Activated CD4-positive, alpha-beta T cell treated with anti-CD3 and anti-CD28 coated beads for 1 hour (primary cell): ENCODE data around the gene FAM118B.
"Not testable (repeated sequence)": the region's sequence is repeated elsewhere in the genome, so short reads cannot be mapped to it uniquely, and the experiment has no call there.

ENCODE experiments used
- DNase-seq: peaks from one replicate; pipeline ENCODE4 v3.0.0-alpha.2; 2020

Gene FAM118B

DNA sequence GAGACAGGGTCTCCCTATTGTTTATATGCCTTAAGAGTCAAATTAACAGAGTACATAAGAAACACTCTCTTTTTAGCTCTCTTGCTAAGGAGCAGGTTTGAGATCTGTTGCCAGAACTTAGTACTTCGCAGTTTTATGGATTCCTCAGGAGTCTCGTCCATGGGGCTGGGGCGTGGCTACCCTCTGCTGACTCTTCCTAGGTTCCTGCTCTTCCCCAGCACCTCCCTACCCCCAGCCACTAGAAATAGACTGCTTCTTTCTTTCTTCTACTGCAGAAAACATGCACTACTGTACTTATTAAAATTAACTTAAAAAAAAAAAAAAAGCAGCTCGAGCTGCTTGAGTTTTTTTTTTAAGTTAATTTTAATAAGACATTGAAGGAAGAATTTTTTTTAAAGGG lies 8.0 kb downstream of the FAM118B start:
- DNase-seq, result no peak

DNA sequence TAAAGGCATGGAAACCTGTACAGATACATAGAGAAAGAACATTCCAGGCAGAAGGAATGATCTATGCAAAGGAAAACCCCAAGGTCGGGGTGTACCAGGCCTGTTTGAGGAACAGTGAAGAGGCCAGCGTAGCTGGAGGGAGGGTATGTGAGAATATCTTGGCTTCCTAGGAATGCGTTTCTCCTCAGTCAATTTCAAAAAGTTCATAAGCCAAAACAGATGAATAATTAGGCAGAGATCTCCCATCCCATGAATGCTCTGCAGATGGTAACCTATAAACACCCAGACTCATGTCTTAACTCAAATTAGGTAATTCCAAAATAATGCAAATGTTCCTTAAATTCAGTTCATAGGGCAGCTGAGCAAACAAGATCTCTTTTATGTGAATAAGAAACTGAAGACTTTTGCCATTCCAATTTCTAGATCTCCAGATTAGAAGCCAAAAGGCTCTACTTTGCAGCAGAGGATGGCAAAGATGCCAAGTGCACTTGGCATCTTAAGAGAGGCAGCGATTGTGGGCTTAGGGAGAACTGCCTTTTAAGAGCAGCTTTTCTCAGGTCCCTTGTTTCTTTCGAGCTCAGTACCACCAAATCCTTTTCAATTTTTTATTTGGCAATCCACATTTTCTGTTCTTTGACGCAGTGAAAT lies 13.2 kb downstream of the FAM118B start:
- DNase-seq, result no peak

DNA sequence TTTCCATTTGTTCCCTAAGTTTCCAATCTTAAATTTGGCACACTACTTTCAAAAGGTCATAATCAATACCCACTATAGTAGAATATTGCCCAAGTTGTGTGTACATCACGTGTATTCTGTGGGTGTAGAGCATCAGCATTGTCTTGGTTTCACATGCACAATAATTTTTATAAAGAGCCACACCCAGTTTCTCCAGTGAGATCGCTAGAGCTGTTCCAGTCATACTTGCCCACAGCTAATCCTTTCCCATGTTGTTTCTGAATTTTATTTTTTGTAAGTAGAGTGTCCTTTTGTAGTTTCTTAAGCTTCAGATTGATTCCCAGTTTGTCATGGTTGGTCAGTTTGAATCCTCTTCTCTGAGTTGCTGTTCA lies 13.7 kb downstream of the FAM118B start:
- no peak for DNase-seq

DNA sequence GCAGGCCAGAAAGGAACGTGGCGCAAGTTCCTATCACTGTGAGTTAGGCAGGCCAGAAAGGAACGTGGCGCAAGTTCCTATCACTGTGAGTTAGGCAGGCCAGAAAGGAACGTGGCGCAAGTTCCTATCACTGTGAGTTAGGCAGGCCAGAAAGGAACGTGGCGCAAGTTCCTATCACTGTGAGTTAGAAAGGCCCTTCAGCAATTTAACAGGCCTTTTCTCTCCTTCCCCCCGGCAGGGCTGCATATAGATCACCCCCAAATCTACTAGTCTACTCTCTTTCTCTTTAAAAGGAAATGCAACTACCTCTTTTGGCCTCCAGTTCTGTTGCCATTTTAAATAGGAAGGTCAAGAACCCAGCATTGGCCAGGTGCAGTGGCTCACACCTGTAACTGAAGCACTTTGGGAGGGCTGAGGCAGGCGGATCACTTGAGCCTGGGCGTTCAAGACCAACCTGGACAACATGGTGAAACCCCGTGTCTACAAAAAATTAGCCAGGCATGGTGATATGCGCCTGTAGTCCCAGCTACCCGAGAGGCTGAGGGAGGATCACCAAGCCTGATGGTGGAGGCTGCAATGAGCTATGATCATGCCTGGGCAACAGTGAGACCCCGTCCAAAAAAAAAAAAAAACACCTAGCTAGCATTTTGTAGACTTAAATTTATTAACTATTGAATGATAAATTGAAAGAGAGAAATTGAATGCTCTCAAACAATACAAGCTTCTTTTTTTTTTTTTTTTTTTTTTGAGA lies 14.9 kb downstream of the FAM118B start:
- DNase-seq, result no peak

DNA sequence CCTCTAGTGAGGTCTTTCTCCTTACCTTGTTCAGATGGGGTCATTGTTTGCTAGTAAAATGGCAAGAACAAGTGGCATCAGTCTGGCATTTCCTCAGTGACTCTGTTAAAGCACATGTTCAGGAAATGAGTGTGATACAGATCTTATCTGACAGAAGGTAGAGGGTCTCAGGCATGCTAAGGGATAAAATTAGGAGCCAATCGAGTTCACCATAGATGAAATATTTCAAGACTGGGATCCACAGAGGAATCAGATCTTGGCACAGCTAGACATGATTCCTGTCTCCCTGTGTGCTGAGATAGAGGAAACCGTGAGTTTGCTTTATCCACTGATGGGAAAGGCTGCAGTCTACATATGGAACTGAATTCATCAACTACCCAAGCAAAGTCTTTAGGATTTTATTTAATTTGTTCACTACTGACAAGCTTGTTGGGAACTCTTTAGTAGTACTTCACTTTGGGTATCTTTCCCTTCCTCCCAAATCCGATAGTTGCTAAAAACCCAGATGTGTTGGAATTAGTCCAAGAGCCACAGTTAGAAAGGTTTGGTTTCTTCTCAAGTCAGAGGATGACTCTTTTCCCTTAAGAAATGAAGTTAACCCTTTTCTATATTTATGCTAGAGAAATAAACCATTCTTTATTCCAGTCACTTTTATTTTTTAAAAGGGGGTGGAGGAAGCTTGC lies 18.4 kb downstream of the FAM118B start:
- DNase-seq, result no peak

DNA sequence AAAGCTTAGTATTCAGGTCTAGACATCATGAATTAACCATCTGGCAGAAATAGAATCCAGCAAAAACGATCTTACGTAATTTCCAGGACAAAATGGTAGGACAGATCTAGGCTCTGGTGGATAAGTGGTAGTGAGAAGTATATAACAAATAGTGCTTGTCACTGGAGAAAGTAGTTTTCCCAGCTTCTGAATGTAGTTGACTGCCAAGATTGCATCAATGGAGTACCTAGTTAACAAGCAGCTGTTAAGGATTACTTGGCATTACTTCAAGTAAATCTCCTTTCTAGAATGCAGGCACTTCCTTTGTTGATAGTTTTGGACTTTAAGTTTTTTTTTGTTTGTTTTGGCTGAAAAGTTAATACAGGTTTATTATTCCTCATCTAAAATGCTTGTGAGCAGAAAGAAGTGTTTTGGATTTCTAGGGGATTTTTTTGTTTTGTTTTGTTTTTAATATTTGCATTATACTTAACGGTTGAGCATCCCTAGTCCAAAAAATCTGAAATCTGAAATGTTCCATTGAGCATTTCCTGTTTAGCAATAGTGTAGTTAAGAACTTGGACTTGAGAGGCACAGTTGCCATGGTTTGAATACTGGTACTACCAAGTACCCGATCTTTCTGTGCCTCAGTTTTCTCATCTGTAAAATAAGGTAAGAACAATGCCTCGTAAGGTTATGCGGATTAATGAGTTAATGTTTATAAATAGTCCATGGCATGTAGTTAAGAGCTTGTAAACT lies 20.3 kb downstream of the FAM118B start:
- no peak for DNase-seq

DNA sequence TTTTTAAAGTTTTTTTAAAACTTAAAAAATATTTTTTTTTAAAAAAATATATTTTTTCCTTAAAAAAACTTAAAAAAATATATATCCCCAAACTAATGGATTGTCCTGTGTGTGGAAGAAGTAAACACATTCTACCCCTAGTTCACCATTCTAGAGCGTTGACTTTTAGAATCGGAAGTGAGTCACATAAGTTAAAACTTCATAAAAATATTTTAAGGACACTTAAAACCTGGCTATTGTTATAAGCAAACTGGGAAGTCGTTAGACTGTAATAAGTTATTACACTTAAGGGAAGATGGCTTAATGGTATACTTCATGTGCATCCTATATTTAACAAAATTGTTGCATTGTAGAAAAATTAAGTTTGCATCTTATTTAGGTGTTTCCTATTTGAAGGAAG lies 21.1 kb downstream of the FAM118B start:
- DNase-seq, result no peak

DNA sequence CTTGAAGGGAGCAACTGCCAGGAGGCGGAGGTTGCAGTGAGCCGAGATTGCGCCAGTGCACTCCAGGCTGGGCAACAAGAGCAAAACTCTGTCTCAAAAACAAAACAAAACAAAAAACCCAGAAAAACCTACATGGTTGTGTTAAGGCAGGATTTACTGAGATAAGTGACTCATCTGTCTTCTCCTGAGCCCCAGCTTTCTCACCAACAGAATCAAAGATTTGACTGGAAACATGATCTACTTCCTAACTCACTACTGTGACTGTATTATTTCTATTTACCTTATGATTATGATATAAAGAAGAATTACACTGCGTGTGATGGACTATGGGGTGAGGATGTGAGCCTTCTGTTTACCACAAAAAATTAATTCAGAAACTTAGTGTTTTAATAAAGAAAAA lies 21.8 kb downstream of the FAM118B start:
- no peak for DNase-seq

DNA sequence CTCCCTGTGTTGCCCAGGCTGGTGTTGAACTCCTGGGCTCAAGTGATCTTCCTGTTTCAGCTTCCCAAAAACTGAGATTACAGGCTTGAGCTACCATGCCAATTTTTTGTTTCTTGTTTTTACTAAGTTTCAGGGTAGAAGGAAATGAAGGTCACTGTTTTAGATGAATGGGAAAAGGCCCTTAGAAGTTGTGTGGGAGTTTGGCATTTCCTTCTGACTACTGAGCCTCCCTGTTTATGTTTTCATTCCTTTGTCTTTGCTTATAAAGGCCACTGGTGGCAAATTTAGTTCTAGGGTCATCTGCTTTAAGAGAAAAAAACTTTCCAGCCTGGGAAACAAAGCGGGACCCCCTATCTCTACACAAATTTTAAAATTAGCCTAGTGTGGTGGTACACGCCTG lies 35.1 kb downstream of the FAM118B start:
- no peak for DNase-seq

DNA sequence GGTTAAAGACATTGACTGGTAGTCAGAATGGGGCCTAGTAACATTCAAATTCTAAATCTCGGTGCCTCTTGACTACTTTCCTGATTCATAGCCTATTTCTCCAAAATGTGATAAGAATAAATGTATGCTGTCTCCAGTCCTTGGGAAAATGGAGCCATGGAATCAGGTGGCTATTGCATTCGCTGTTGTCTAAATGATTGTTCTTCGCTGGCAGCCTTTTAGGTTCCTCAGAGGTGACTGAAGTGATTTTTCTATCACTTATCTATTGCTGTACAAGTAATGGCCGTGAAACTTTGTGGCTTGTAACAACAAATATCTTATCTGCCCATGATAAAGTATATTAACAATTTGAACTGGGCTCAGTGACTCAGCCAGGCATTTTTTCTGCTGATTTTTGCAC lies 41.7 kb downstream of the FAM118B start:
- DNase-seq, result no peak

DNA sequence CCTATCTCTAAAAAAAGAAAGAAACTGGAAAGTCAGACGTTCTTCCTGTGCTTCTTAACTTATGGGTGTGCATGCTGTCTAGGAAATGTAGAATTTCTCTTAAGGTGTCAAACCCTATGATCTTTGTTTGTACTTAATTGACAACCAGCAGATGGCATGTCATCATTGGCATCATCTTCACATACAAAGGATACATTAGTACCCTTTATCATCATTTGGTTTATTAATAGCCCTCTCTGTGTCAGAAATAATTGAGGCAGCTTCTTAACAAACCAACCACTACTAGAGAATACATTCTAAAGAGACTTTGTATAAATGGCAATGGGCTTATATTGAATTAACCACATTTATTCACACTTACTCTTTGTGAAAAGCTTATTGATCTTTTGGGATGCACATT lies 43.2 kb downstream of the FAM118B start:
- no peak for DNase-seq

DNA sequence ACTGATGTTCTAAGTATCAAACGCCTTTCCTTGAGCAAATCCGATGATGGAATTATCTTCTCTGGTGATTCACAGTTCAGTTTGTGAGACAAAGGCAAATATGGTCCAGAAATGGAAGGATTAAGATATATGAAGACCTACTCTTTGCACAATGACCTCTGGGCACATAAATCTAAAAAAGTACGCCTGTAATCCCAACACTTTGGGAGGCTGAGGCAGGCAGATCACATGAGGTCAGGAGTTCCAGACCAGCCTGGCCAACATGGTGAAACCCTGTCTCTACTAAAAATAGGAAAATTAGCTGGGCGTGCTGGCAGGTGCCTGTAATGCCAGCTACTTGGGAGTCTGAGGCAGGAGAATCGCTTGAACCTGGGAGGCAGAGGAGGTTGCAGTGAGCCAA lies 43.9 kb downstream of the FAM118B start:
- not testable (repeated sequence) for DNase-seq

DNA sequence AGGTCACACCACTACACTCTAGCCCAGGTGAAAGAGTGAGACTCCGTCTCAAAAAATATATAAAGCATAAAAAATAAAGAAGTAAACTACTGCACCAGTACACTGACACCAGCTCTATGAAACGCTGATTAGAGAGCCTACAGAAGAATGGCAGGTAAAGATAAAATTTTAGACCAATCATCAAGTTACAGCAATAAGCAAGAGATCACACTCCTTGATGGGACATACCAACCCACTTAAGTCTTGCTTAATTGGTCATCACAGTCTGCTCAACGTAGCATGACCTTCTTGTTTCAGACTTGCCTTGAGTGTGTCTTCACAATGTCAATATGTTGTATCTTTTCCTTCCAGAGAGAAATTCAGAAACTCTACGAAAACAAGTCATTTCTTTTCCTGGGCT lies 44.6 kb downstream of the FAM118B start:
- DNase-seq, result no peak

DNA sequence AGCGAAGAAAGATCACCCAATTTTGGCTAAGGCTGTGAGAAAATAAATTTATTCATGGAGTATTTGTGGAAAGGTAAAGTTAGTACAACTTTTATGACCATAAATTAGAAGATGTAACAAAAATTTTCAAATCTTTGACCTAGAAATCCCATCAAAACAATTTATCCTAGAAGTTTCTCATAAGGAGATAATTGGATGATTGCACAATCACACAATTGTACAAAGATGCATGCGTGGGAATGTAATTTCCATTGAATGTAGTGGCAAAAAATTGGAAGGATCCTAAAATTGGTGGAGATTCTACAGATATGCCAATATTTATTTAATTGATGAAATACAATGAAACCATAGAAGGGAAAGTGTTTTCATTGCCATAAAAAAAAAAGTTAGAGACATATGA lies 45.6 kb downstream of the FAM118B start:
- DNase-seq, result no peak

DNA sequence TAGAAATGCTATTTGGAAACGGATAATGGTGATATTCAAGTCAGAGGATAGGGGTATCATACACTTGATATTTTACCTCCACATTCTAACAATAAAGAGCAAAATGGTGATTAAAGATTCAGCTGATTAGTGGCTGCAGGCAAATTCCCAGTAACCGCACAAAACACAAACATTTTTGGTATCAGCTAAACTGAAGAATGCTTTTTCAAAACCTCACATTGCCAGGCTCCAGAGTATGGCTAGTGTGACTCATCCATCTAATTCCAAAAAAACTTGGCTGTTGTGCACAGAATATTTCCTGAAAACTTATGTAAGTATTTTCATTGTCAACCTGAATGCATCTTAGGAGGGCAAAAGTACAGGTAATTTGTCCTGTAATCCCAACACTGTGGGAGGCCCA lies 46.2 kb downstream of the FAM118B start:
- no peak for DNase-seq

DNA sequence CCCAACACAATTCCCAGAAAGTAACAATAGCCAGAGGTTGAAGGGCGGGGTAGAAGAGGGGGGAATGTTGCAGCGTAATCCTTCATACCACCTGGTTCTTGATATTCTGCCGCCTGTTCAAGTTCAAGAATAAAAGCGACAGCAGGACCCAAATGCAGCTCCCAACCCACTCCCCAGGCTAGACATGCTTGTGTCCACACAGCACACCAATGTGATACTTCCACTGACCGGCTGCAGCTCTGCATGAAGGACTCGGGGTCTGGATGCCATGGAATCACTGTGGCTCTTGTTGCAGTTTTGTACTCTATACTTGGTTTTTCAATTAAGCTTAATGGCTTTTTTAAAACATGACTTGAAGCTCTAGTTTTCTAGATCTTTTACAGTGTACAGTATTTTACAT lies 50.6 kb downstream of the FAM118B start:
- DNase-seq, result no peak

DNA sequence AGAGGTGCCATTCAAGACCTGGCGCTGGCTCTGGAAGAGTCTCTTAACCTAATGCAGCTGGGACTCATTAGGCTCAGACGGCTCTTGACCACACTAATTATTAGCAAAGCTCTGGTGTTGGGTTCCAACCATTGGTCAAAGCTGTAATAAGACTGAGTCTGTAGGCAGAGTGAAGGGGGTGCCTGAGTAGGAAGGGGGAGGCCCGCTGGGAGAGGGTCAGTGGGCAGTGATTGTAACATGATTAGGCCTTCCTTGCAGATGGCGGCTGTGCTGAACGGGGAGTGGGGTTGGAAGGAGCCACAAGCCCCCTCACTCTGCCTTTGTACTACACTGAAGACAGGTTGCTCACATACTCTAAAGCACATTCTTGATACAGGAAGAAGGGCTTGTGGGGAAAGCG lies 51.9 kb downstream of the FAM118B start:
- DNase-seq, result no peak

DNA sequence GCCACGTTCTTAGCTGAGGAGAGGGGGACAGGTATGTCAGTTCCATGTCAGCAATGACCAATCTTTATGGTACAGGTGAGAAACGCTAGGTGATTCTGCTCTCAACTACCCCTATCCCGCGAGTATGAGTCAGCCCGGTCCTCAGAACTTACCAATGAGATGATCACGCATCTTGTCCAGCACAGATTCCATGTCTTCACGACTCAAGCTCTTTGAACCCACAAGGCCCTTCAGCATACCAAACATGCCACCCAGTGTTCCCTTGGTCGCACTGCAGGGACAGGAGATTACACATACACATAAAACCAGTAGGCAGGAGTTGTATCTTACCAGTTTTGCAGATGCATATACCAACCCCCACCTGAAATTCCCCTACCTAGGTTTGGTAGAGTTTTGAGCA lies 54.2 kb downstream of the FAM118B start:
- DNase-seq, result no peak

DNA sequence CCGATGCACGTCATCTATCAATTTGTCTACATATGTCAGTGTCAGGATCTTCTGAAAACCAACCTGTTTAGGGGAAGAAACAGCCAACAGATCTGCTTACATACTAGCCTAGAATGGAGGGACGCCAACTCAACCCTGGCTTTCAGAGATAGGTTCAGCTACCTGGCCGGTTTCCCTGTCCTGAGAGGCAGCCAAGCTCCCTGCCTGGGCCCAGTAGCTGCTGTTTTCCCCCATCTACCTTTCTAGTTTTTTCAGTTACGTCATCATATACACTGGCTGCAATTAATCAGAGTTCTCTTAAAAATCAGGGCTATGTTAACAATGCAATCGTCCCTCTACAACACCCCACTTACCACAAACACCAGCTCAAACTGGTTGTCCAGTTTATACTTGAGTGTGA lies 56.1 kb downstream of the FAM118B start:
- no peak for DNase-seq

DNA sequence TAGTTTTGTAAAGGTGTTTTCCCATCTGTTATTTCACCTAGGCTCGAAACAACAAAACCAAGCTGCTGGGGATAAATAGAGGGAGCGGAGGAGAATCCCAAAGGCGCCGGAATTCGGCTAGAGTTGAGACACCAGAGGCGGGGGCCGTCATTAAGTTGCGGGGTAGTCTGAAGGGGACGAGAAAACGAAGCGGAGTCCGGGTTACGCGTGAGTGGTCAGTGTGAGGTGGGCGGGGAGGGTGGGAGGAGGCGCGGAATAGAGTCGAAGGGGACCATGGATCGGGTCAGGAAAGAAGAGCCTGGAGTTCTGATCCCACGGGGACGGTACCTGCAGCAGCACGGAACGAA lies 56.8 kb downstream of the FAM118B start:
- DNase-seq, result no peak

DNA sequence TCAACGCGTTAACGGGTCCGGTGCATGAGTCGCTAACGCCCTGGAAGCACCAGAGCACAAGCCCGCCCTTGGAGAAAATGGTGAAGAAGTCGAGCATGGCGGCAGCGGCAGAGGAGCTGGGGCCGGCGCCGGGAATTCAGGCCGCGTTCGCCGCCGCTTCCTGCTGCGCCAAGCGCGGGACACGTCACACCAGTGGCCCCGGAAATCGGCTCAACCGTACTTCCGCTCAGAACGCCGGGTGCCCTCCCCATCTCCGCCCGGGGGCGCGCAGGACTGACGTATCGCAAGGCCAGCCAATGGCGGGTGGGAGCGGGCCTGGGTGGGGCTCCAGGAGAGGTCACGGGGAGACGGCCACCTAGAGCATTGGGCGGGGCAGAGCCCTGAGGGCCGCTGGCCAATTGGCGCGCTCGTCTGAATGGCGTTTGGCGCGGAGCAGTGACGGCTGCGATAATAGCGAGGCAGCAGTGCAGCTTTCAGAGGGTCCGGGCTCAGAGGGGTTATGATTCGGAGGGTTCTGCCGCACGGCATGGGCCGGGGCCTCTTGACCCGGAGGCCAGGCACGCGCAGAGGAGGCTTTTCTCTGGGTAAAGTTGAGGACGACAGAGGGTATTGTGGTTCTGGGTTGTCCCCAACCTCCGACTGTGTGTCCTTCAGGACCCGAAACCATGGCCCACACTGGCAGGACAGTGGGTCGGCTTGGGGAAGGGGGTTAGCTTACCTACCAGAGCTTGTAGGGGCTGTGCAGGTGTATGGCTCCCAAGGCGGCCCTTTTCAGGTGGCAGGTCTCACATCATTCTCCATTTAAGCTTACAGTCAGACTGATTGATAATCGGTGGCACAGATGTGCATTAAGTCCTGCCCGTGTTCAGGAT lies 57.4 kb downstream of the FAM118B start, which contains the start of the genes FOXRED1 and SRPRA:
FOXRED1 (plus strand) TSS at position 447 of the 872 bp plus-strand sequence; CDS start at position 500, 53 bp downstream.
SRPRA (minus strand) TSS at position 188 of the 872 bp plus-strand sequence; CDS start at position 97, 91 bp downstream.
- peak; percentile 100 for DNase-seq

DNA sequence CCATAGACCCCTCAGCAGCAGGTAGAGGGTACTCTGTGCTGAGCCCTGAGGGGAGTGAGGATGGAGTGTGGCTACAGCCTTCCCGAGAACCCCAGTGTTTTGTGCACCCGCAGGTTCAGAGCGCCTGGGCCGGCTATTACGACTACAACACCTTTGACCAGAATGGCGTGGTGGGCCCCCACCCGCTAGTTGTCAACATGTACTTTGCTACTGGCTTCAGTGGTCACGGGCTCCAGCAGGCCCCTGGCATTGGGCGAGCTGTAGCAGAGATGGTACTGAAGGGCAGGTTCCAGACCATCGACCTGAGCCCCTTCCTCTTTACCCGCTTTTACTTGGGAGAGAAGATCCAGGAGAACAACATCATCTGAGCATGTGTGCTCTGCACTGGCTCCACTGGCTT lies 65.7 kb downstream of the FAM118B start:
- DNase-seq, result no peak
